Breast epithelium (tissue), 4 donors: ENCODE data around the gene FIBCD1. TPM values are rescaled to one million over a fixed set of nuclear protein-coding genes. Genes with fewer than 3 reads are reported as not detected.

Experiments
- DNase-seq, 2 donors: peaks; one replicate each; pipeline ENCODE4 v3.0.0-alpha.2; 2019; ENCODE audit warnings: low spot score in 2 of 2
- H3K27ac ChIP-seq, 2 donors: fragments of 200-600 bp; sonication (generic) in 1 of 2; one replicate each; pipeline ENCODE4 v1.5.1; 2016 to 2019; ENCODE audit warnings: mild to moderate bottlenecking in 1 of 2
- H3K27me3 ChIP-seq, 2 donors: fragments of 200-600 bp; sonication (generic) in 1 of 2; one replicate each; pipeline versions ENCODE4 v1.5.1 to v1.6.0; 2017 to 2019; ENCODE audit warnings: control low read depth in 1 of 2, mild to moderate bottlenecking in 1 of 2
- H3K36me3 ChIP-seq: fragments of 200-600 bp; one replicate; pipeline ENCODE4 v1.5.1; 2019
- H3K4me1 ChIP-seq, 2 donors: fragments of 200-600 bp; sonication (generic); one replicate each; pipeline ENCODE4 v1.5.1; 2016 to 2019; ENCODE audit warnings: control low read depth in 1 of 2
- H3K4me3 ChIP-seq, 3 donors: fragments of 200-600 bp; sonication (generic); 1 replicate in 2 of 3; 2 replicates in 1 of 3; pipeline ENCODE4 v1.5.1; 2016 to 2019; ENCODE audit warnings: mild to moderate bottlenecking in 3 of 3, moderate library complexity in 2 of 3
- H3K9me3 ChIP-seq, 2 donors: fragments of 200-600 bp; sonication (generic) in 1 of 2; one replicate each; pipeline ENCODE4 v1.5.1; 2016 to 2019; ENCODE audit warnings: control low read depth in 1 of 2
- POLR2A ChIP-seq: fragments of 450-650 bp; IDR thresholded peaks from one replicate; pipeline ENCODE4 v1.6.1; 2016; ENCODE audit warnings: antibody characterized with exemption, mild to moderate bottlenecking, moderate library complexity
- POLR2AphosphoS5 ChIP-seq, 3 donors: sonication (generic); formaldehyde crosslinking; IDR thresholded peaks; one replicate each; pipeline ENCODE4 v1.6.1; 2017; ENCODE audit warnings: antibody characterized with exemption in 3 of 3
- intact Hi-C: fragments of 100-400 bp; cut with DNase I; formaldehyde crosslinking; loops from one replicate; pipeline ENCODE4 v1.15.1; 2023; ENCODE audit warnings: low total_unique reads
- total RNA-seq, 3 donors: library from RNA; depleted of rRNA; stranded (reverse); fragments of >200 nt; gene quantifications; one replicate each; pipeline ENCODE4 v1.1.0, GENCODE V29; 2016
- TF ChIP-seq, protein P1 (sequence below), 3 donors: fragments of 450-650 bp; IDR thresholded peaks; one replicate each; pipeline ENCODE4 v1.5.1; 2016 to 2017; ENCODE audit warnings: antibody characterized with exemption in 3 of 3, mild to moderate bottlenecking in 3 of 3, moderate library complexity in 3 of 3

Gene FIBCD1
- total RNA-seq, 3 donors from 2014 or later, result 0.16 to 0.44 TPM; not detected in 1

DNA sequence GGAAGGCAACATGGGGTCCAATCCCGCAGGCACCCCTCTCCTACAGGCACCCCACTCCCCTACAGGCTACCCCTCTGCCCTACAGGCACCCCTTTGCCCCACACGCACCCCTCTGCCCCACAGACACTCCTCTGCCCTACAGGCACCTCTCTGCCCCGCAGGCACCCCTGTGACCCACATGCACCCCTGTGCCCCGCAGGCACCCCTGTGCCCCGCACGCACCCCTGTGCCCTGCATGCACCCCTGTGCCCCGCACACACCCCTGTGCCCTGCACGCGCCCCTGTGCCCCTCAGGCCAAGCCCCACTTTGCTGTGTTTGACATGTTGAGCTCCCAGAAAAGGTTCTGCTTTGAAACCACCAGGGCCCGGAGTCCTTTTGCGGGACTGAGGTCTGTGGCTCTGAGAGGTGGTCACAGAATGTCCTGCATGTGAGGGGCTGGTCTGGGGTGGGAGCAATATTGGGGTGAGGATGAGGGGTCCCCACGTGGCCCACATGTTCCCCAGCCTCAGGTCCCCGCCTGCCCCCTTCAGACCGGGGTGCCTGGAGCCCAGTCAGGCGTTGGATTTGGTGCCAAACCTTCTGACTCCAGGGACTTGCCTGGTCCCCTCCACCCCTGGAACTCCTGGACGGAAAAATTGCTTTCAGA, 41.8 kb downstream of the FIBCD1 start:
- Histone ChIP-seq H3K4me1 (no peaks in the 10 kb centered on the region), H3K4me3 (no peak overlapping the region), H3K27me3 (peaks cover 0 to 13% of the 10 kb centered on the region in 2 donors), H3K9me3 (no peaks in the 10 kb centered on the region), H3K27ac (no peak overlapping the region), H3K36me3 (no peaks in the 10 kb centered on the region)
- intact Hi-C loops, result no loop called here
- TF ChIP-seq, protein P1, sequence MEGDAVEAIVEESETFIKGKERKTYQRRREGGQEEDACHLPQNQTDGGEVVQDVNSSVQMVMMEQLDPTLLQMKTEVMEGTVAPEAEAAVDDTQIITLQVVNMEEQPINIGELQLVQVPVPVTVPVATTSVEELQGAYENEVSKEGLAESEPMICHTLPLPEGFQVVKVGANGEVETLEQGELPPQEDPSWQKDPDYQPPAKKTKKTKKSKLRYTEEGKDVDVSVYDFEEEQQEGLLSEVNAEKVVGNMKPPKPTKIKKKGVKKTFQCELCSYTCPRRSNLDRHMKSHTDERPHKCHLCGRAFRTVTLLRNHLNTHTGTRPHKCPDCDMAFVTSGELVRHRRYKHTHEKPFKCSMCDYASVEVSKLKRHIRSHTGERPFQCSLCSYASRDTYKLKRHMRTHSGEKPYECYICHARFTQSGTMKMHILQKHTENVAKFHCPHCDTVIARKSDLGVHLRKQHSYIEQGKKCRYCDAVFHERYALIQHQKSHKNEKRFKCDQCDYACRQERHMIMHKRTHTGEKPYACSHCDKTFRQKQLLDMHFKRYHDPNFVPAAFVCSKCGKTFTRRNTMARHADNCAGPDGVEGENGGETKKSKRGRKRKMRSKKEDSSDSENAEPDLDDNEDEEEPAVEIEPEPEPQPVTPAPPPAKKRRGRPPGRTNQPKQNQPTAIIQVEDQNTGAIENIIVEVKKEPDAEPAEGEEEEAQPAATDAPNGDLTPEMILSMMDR (IDR thresholded peaks at IDR 0.05), result no peak
- DNase-seq, result no peak

DNA sequence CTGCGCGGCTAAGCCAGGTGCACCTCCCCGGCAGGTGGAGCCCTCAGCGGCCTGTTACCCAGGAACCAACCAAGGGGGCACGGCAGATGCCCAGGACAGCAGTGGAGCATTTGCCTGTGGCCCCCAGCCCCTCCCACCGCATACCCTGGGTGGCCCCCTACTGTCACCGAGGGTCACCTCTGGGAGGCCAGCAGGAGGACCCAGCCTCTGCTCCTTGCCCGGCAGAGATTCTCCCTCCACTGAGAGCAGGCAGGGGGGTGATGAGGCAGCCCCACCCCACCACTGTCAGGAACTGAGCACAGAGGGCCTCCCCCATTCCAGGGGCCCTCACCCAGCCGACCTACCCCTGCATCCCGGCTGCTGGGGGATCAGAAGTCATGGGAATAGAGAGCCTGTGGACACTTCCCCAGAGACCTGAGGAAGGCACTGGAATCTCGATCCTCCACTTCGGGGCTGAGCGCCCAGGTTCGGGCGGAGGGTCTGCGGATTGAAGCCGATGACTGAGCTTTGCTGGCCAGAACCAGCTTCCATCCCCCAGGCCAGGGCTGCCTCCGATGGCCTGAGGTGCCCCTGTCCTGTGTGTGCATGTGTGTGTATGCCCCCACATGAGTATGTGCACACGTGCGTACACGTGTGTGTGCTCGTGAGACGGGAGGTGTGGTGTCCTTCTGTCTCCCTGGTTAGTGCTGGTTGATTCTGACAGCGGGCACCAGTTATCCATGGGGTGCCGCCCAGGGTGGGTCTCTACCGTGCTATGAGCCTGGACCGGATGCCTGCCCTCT, 42.6 kb downstream of the FIBCD1 start, which contains the start of gene QRFP:
Gene QRFP, minus strand, starts transcription at position 580 of the 782 bp plus-strand sequence. CDS start 2,974 bp downstream, outside the sequence.
- no peaks in the 10 kb centered on the region for H3K4me1 ChIP-seq
- no peak for TF ChIP-seq POLR2A
- TF ChIP-seq, protein P1 (IDR thresholded peaks at IDR 0.05), result no peak
- TF ChIP-seq POLR2AphosphoS5 (IDR thresholded peaks at IDR 0.05), result no peak
- no peak within 1 kb of the TSS for H3K4me3 ChIP-seq
- DNase-seq, result no peak
- H3K27ac ChIP-seq, result no peak within 1 kb of the TSS
- H3K36me3 ChIP-seq, result no peaks in the 10 kb centered on the region
- intact Hi-C loops, result no loop called here
- H3K27me3 ChIP-seq, result peaks cover 0 to 7% of the 10 kb centered on the region in 2 donors
- no peaks in the 10 kb centered on the region for H3K9me3 ChIP-seq

DNA sequence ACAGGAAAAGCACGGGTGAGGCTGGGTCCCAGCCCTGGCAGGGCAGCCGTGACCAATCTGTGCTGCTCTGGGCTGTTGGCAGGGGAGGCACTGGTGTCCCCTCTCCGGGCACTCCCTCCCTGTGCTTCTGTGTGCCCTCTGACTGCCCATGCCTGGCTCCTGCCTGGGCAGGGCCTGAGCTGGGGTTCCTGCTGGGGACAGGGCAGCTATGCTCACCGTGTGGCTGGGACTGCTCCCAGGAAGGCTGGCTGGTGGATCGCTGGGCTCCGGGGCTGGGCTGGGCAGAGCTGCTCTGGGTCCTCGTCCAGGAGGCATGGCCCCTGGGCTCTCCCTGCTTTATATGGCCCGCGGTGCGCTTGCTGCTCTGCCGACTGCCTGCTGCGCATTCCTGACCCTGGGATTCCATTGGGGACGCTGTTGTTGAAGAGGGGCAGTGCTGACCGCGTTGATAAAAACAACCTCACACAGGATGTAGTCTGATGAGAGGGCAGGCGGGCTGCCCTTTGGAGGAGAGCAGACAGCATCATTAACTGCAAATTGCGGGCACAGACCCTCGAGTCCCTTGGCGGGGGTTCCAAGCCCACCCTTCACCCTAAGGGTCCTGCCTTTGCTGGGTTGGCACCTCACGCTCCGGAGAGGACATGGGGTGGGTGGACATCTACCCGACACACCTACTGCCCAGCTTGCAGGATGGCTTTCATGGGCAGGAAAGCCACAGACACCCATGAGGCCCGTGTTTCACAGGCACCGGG, 43.4 kb downstream of the FIBCD1 start:
- H3K9me3 ChIP-seq, result no peaks in the 10 kb centered on the region
- no peak overlapping the region for H3K4me3 ChIP-seq
- no peak for TF ChIP-seq POLR2A
- TF ChIP-seq, protein P1 (IDR thresholded peaks at IDR 0.05), result no peak
- no peak overlapping the region for H3K27ac ChIP-seq
- DNase-seq, result no peak
- no peaks in the 10 kb centered on the region for H3K4me1 ChIP-seq
- intact Hi-C loops, result no loop called here
- H3K27me3 ChIP-seq, result peaks cover 0 to 7% of the 10 kb centered on the region in 2 donors
- no peaks in the 10 kb centered on the region for H3K36me3 ChIP-seq

- Histone ChIP-seq H3K36me3 (no peaks in the 10 kb centered on the region), H3K4me1 (no peaks in the 10 kb centered on the region), H3K4me3 (no peak overlapping the region), H3K27me3 (peaks cover 0 to 7% of the 10 kb centered on the region in 2 donors), H3K27ac (no peak overlapping the region), H3K9me3 (no peaks in the 10 kb centered on the region)
- intact Hi-C loops, result no loop called here
- no peak for TF ChIP-seq POLR2A
- TF ChIP-seq, protein P1 (IDR thresholded peaks at IDR 0.05), result no peak
- no peak for TF ChIP-seq POLR2AphosphoS5 (IDR thresholded peaks at IDR 0.05)
- DNase-seq, result no peak
Observed at GRCh38 chr9:130895038-130895437, 44.0 kb downstream of the FIBCD1 start.
